Measurements from ENCODE around the gene RALGAPA2.

DNA sequence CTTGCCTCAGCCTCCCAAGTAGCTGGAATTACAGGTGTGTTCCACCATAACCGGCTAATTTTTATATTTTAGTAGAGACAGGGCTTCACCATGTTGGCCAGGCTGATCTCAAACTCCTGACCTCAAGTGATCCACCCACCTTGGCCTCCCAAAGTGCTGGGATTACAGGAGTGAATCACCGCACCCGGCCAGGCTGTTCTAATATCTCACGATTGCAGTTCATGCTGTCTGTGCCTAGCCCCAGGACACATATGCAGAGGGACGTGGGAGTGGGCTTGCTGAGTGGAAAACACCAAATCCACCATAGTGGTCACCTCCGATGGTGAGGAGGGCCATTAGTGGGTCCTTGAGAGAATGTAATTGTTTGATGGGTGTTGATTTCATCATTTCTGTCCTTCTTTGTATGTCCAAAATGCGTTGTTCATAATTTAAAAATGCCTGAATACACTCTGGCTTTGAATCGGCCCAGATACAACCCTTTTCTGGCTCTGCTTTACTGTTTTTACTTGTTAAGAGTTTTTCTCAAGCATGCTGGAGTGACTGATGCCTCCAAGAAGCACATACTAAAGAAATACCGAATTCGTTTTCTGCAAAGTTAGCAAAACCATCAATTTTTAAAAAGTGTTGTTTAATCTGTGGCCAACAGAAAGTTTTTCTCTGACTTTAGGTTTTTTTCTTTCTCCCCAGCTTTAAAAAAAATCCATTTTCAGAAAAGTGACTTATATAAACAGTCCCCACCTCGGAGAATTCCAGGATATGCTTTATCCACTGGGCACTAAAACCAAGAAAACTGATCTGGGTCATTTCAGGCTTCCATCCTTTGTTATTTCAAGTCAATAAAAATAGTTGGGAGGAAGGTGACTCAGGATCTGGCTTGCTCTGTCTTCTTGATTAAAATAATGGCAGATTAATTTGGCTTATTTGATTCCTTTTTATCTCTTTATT, 18.8 kb upstream of the RALGAPA2 start:
- no peak for TF ChIP-seq POLR2A (IDR thresholded peaks at IDR 0.05)
- TF ChIP-seq, protein P1, sequence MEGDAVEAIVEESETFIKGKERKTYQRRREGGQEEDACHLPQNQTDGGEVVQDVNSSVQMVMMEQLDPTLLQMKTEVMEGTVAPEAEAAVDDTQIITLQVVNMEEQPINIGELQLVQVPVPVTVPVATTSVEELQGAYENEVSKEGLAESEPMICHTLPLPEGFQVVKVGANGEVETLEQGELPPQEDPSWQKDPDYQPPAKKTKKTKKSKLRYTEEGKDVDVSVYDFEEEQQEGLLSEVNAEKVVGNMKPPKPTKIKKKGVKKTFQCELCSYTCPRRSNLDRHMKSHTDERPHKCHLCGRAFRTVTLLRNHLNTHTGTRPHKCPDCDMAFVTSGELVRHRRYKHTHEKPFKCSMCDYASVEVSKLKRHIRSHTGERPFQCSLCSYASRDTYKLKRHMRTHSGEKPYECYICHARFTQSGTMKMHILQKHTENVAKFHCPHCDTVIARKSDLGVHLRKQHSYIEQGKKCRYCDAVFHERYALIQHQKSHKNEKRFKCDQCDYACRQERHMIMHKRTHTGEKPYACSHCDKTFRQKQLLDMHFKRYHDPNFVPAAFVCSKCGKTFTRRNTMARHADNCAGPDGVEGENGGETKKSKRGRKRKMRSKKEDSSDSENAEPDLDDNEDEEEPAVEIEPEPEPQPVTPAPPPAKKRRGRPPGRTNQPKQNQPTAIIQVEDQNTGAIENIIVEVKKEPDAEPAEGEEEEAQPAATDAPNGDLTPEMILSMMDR (IDR thresholded peaks at IDR 0.05) = no peak

Data from body of pancreas (tissue), 4 donors.